ENCODE results near the gene FER. TPM values are rescaled to one million over a fixed set of nuclear protein-coding genes. Genes with fewer than 3 reads are reported as not detected.

The FER gene
- total RNA-seq, 4 donors from 2014 or later = 2.2 to 7.5 (median 3.7) TPM

- ATAC-seq (peak; percentile 94 to 95), DNase-seq (peak; percentile 99)
- H3K9me3 ChIP-seq = no peaks in the 10 kb centered on the region
- no peaks in the 10 kb centered on the region for H3K27me3 ChIP-seq
- peaks cover 3 to 15% of the 10 kb centered on the region in 2 donors for H3K4me1 ChIP-seq
- peak overlapping the region; percentile 88 to 99 (median 96) for H3K4me3 ChIP-seq
- no peaks in the 10 kb centered on the region for H3K36me3 ChIP-seq
- TF ChIP-seq CTCF (IDR thresholded peaks at IDR 0.05 in 4 of 5, conservative IDR thresholded peaks at IDR 0.05 in 1 of 5) (peak in 2 of 5 experiments; percentile 16 to 35), POLR2A (IDR thresholded peaks at IDR 0.05) (peak; percentile 95 to 96)
- in situ Hi-C loops (cut with MboI; ENCODE audit: low sequenced_read_pairs in 4 of 4) = loop anchor here in 3 of 4 donors (25.0 kb wide), 3 partner anchors 361 to 939 kb away; partner anchors contain the start of genes FBXL17 (in 1 of the 3), MAN2A1 (in 1 of the 3) and PJA2 (in 1 of the 3)
- H3K27ac ChIP-seq = peak overlapping the region; percentile 96 to 100 (median 98)
- intact Hi-C loops (cut with DNase I; ENCODE audit: low total_unique reads) = loop anchor here (1.0 to 10.0 kb wide), 6 partner anchors 20 to 1986 kb away; partner anchors contain the start of genes FBXL17 and SLC25A46
Measured at GRCh38 chr5:108748401-108749127, 867 bp downstream of the FER start.

- in situ Hi-C loops (cut with MboI; ENCODE audit: low sequenced_read_pairs in 4 of 4) (loop anchor here in 3 of 4 donors (25.0 kb wide), 3 partner anchors 362 to 938 kb away; partner anchors contain the start of genes FBXL17 (in 1 of the 3), MAN2A1 (in 1 of the 3) and PJA2 (in 1 of the 3)), intact Hi-C loops (cut with DNase I; ENCODE audit: low total_unique reads) (loop anchor here (1.0 to 10.0 kb wide), 3 partner anchors 68 to 1986 kb away; partner anchors contain the start of gene SLC25A46)
- H3K36me3 ChIP-seq = no peaks in the 10 kb centered on the region
- TF ChIP-seq POLR2A (IDR thresholded peaks at IDR 0.05) (no peak), CTCF (IDR thresholded peaks at IDR 0.05 in 4 of 5, conservative IDR thresholded peaks at IDR 0.05 in 1 of 5) (peak in 1 of 5 experiments; percentile 4)
- H3K27ac ChIP-seq = peak overlapping the region; percentile 96 to 100 (median 98)
- peak overlapping the region; percentile 88 to 99 (median 96) for H3K4me3 ChIP-seq
- no peaks in the 10 kb centered on the region for H3K9me3 ChIP-seq
- peak; percentile 25 to 34 for ATAC-seq
- DNase-seq = no peak
- H3K4me1 ChIP-seq = peaks cover 3 to 15% of the 10 kb centered on the region in 2 donors
- no peaks in the 10 kb centered on the region for H3K27me3 ChIP-seq
Measured at GRCh38 chr5:108749128-108749861, 1.6 kb downstream of the FER start.

GRCh38 chr5:108753331-108753730 lies 5.6 kb downstream of the FER start:
- DNase-seq (no peak), ATAC-seq (no peak)
- H3K9me3 ChIP-seq = no peaks in the 10 kb centered on the region
- H3K27me3 ChIP-seq = no peaks in the 10 kb centered on the region
- H3K36me3 ChIP-seq = no peaks in the 10 kb centered on the region
- intact Hi-C loops (cut with DNase I; ENCODE audit: low total_unique reads) = no loop called here
- no peak overlapping the region for H3K4me3 ChIP-seq
- H3K27ac ChIP-seq = no peak overlapping the region
- in situ Hi-C loops (cut with MboI; ENCODE audit: low sequenced_read_pairs in 4 of 4) = loop anchor here in 1 of 4 donors (25.0 kb wide), 1 partner anchor 366 kb away; the partner anchor contains the start of gene FBXL17
- peaks cover 0 to 8% of the 10 kb centered on the region in 2 donors for H3K4me1 ChIP-seq
- TF ChIP-seq POLR2A (IDR thresholded peaks at IDR 0.05) (no peak), CTCF (IDR thresholded peaks at IDR 0.05 in 4 of 5, conservative IDR thresholded peaks at IDR 0.05 in 1 of 5) (no peak)

- H3K4me1 ChIP-seq = peaks cover 0 to 8% of the 10 kb centered on the region in 2 donors
- TF ChIP-seq POLR2A (IDR thresholded peaks at IDR 0.05) (no peak), CTCF (IDR thresholded peaks at IDR 0.05 in 4 of 5, conservative IDR thresholded peaks at IDR 0.05 in 1 of 5) (no peak)
- DNase-seq (no peak), ATAC-seq (no peak)
- no peak overlapping the region for H3K27ac ChIP-seq
- no peaks in the 10 kb centered on the region for H3K27me3 ChIP-seq
- intact Hi-C loops (cut with DNase I; ENCODE audit: low total_unique reads) = no loop called here
- H3K36me3 ChIP-seq = no peaks in the 10 kb centered on the region
- H3K4me3 ChIP-seq = no peak overlapping the region
- in situ Hi-C loops (cut with MboI; ENCODE audit: low sequenced_read_pairs in 4 of 4) = loop anchor here in 1 of 4 donors (25.0 kb wide), 1 partner anchor 367 kb away; the partner anchor contains the start of gene FBXL17
- H3K9me3 ChIP-seq = no peaks in the 10 kb centered on the region
Measured at GRCh38 chr5:108753877-108754276, 6.2 kb downstream of the FER start.

Measured in gastrocnemius medialis (tissue), 4 donors.